GM20431 (cell line): ENCODE measurements around the gene DRAP1.

ENCODE experiments used
- in situ Hi-C: fragments of 300-500 bp; cut with MseI, MboI; formaldehyde crosslinking; loops from one replicate; pipeline ENCODE4 v1.15.0; 2020; ENCODE audit warnings: low sequenced_read_pairs; ENCODE audit not compliant: unreplicated experiment

DRAP1 gene

GRCh38 chr11:65900125-65900898 is 18.9 kb upstream of the DRAP1 start, which contains the start of gene FOSL1:
Gene FOSL1, minus strand, starts transcription at chr11:65900388. Its CDS starts 49 bp downstream, at chr11:65900339.
- in situ Hi-C loops, result no loop called here

- in situ Hi-C loops, result no loop called here
These were observed 18.4 kb upstream of the DRAP1 start for GRCh38 chr11:65900899-65901180.

GRCh38 chr11:65903068-65903481 is 16.2 kb upstream of the DRAP1 start:
- in situ Hi-C loops, result no loop called here

GRCh38 chr11:65903715-65904114 is 15.5 kb upstream of the DRAP1 start:
- in situ Hi-C loops, result no loop called here

GRCh38 chr11:65906602-65907001 is 12.6 kb upstream of the DRAP1 start:
- in situ Hi-C loops, result no loop called here

- in situ Hi-C loops, result no loop called here
These were observed 11.3 kb upstream of the DRAP1 start for GRCh38 chr11:65907878-65908277.

GRCh38 chr11:65911682-65912568 is 7.3 kb upstream of the DRAP1 start:
- in situ Hi-C loops, result no loop called here

- in situ Hi-C loops, result no loop called here
These were observed 6.4 kb upstream of the DRAP1 start for GRCh38 chr11:65912845-65913244.

- in situ Hi-C loops, result no loop called here
These were observed 4.0 kb upstream of the DRAP1 start for GRCh38 chr11:65915101-65915820.

- in situ Hi-C loops, result no loop called here
These were observed 3.4 kb upstream of the DRAP1 start for GRCh38 chr11:65915821-65916251.

- in situ Hi-C loops, result no loop called here
These were observed 2.8 kb upstream of the DRAP1 start for GRCh38 chr11:65916391-65916790.

GRCh38 chr11:65917077-65917433 is 2.2 kb upstream of the DRAP1 start:
- in situ Hi-C loops, result no loop called here

GRCh38 chr11:65917434-65918210 is 1.6 kb upstream of the DRAP1 start:
- in situ Hi-C loops, result no loop called here

- in situ Hi-C loops, result no loop called here
These were observed 750 bp upstream of the DRAP1 start, which contains the start of gene C11orf68 for GRCh38 chr11:65918211-65919140. Gene C11orf68, minus strand, starts transcription at chr11:65919062. Its CDS starts 31 bp downstream, at chr11:65919031.

- in situ Hi-C loops, result no loop called here
These were observed 546 bp downstream of the DRAP1 start for GRCh38 chr11:65919573-65920371.

GRCh38 chr11:65920372-65920802 is 1.2 kb downstream of the DRAP1 start:
- in situ Hi-C loops, result no loop called here

GRCh38 chr11:65921033-65921555 is 1.9 kb downstream of the DRAP1 start:
- in situ Hi-C loops, result no loop called here

- in situ Hi-C loops, result no loop called here
These were observed 2.6 kb downstream of the DRAP1 start for GRCh38 chr11:65921876-65922275.
